ENCODE measurements around the gene AXIN1.
"Not testable (repeated sequence)": the region's sequence is repeated elsewhere in the genome, so short reads cannot be mapped to it uniquely, and the experiment has no call there.

Gene AXIN1

GRCh38 chr16:264440-264951 is 88.0 kb downstream of the AXIN1 start:
- no peak for DNase-seq

- no peak for DNase-seq
These were observed 88.6 kb downstream of the AXIN1 start for GRCh38 chr16:263944-264343.

- DNase-seq, result no peak
These were observed 89.2 kb downstream of the AXIN1 start for GRCh38 chr16:263182-263774.

- no peak for DNase-seq
These were observed 90.3 kb downstream of the AXIN1 start for GRCh38 chr16:262121-262745.

- no peak for DNase-seq
These were observed 91.4 kb downstream of the AXIN1 start for GRCh38 chr16:261031-261691.

GRCh38 chr16:260326-260725 is 92.2 kb downstream of the AXIN1 start:
- DNase-seq, result no peak

GRCh38 chr16:259814-260253 is 92.7 kb downstream of the AXIN1 start:
- no peak for DNase-seq

GRCh38 chr16:259226-259625 is 93.3 kb downstream of the AXIN1 start:
- no peak for DNase-seq

GRCh38 chr16:258091-258490 is 94.4 kb downstream of the AXIN1 start:
- not testable (repeated sequence) for DNase-seq

GRCh38 chr16:255183-255582 is 97.3 kb downstream of the AXIN1 start:
- no peak for DNase-seq

GRCh38 chr16:254461-254860 is 98.1 kb downstream of the AXIN1 start:
- DNase-seq, result no peak

GRCh38 chr16:253833-254232 is 98.7 kb downstream of the AXIN1 start:
- DNase-seq, result no peak

- DNase-seq, result peak in 1 of 2 donors; percentile 25
These were observed 99.9 kb downstream of the AXIN1 start for GRCh38 chr16:252366-253337.

GRCh38 chr16:249431-249830 is 103.1 kb downstream of the AXIN1 start:
- no peak for DNase-seq

- DNase-seq, result no peak
These were observed 105.5 kb downstream of the AXIN1 start for GRCh38 chr16:247027-247426.

- DNase-seq, result no peak
These were observed 107.4 kb downstream of the AXIN1 start for GRCh38 chr16:245105-245504.

GRCh38 chr16:243348-243747 is 109.2 kb downstream of the AXIN1 start:
- no peak for DNase-seq

- no peak for DNase-seq
These were observed 110.2 kb downstream of the AXIN1 start for GRCh38 chr16:242281-242680.

GRCh38 chr16:240559-240958 is 112.0 kb downstream of the AXIN1 start:
- no peak for DNase-seq

- no peak for DNase-seq
These were observed 112.6 kb downstream of the AXIN1 start for GRCh38 chr16:239948-240277.
